CD4-positive, alpha-beta T cell treated with Interleukin-4 for 4 hours (primary cell): ENCODE data around the gene FOXL3.

Experiments used
- DNase-seq: peaks from one replicate; pipeline ENCODE4 v3.0.0-alpha.2; 2020

Gene FOXL3

DNA sequence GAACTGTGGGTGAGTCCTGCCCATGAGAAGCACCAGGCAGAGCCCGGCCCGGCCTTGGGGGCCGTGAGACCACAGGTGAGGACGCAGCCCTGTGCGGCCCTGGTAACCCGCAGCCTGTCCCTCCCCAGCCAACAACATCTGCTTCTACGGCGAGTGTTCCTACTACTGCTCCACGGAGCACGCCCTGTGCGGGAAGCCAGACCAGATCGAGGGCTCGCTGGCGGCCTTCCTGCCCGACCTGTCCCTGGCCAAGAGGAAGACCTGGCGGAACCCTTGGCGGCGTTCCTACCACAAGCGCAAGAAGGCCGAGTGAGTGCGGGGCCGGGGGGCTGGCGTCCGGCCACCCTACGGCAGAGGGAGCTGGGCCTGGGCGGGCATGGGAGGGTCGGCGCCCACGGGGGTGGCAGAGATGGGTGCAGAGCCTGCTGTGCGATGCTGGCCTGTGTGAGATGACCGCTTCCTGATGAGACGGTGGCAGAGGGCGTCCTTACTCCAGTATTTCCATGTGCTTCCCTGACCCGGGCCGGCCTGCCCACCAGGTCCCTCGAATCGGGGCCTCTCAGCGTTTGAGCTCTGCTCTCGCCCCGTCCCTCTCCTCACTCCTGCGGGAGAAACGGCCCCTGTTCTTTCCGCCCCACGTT lies 34.1 kb upstream of the FOXL3 start:
- DNase-seq = no peak

DNA sequence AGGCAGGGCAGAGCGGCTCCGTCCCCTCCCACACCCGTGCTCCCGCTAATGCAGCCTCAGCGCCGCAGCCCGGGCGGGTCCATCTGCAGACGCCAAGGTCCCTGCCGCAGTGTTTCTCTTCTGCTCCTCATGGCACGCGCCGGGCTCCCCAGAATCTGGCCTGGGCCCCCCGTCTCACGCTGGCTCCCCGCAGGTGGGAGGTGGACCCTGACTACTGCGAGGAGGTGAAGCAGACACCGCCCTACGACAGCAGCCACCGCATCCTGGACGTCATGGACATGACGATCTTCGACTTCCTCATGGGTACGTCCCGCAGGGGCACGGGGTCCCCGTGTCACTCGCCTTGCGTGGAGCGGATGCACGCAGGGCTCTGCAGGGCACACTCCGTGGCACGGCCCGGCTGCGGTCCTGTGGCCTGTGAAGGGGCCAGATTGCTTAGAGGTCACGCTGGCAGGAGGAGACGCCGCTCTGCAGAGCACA lies 33.5 kb upstream of the FOXL3 start:
- no peak for DNase-seq

DNA sequence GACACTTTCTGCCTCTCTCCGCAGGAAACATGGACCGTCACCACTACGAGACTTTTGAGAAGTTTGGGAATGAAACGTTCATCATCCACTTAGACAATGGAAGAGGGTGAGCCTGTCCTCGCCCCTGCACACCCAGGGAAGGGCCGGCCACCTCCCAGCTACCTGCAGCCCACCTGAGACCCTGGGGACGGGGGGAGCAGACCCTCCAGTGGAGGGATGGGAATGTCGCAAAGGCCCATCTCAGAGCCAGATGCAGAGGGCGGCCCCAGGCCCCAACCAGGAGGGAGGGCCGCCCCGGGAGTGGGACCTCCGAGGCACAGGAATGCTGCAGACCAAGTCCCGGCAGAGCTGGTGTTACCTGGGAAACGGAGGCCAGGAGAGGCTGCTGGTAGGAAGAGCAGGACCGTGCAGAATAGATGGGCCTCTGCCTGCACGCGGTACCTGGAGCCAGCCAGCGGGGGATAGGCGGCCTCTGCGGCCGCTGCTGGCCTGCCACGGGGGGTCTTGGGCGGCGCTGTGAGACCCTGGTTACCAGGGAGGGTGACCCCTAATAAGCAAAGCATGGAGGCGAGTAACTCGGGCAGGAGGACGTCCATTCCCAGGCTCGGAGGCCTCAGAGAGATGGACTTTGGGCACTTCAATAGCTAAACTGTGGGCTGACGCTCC lies 32.9 kb upstream of the FOXL3 start:
- DNase-seq = no peak

DNA sequence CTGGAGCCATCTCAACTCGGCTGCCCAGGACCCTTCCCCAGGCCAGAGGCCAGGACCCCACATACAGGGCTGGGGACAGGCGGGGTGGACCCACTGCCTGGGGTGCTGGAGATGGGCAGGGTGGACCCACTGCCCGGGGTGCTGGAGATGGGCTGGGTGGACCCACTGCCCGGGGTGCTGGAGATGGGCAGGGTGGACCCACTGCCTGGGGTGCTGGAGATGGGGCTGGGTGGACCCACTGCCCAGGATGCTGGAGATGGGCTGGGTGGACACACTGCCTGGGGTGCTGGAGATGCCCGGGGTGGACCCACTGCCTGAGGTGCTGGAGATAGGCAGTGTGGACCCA lies 32.4 kb upstream of the FOXL3 start:
- DNase-seq = no peak

DNA sequence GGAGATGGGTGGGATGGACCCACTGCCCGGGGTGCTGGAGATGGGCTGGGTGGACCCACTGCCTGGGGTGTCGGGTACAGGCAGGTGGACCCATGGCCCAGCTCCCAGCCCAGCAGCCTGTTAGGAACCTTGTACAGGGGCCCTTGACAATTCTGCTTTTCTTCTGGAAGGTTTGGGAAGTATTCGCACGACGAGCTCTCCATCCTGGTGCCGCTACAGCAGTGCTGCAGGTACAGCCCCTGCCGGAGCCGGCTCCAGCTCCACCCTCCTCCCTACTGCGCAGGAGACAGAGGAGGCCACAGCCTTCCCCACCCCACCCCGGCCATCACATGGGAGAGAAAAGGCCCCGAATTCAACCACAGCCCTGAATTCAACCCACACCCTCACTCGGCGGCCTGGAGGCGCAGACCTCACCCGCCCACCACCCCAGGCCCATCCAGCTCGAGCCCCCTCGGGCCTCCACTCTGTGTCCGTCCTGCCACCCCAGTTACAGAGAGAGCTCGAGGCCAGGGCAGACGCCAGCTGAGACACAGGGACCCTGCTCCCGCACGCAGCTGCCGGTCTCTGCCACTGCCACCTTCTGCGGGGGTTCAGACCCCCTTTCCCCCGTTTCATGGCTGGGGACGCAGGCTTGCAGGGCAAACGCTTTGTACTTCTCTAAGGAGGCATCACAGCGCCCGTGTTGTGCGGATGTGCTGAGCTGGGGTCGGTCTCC lies 31.3 kb upstream of the FOXL3 start:
- no peak for DNase-seq

DNA sequence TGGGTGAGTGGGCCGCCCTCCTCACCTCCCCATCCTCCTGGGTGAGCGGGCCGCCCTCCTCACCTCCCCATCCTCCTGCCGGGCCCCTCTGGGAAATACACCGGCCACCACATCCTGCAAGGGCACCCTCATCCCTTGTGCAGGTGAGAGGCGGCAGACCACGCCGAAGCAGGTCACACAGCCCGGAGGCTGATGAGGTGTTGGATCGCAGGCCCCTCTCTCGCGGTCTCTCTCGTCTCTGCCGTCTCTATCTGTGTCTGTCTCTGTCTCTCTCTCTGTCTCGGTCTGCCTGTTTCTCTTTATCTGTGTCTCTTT lies 30.8 kb upstream of the FOXL3 start:
- DNase-seq = no peak

DNA sequence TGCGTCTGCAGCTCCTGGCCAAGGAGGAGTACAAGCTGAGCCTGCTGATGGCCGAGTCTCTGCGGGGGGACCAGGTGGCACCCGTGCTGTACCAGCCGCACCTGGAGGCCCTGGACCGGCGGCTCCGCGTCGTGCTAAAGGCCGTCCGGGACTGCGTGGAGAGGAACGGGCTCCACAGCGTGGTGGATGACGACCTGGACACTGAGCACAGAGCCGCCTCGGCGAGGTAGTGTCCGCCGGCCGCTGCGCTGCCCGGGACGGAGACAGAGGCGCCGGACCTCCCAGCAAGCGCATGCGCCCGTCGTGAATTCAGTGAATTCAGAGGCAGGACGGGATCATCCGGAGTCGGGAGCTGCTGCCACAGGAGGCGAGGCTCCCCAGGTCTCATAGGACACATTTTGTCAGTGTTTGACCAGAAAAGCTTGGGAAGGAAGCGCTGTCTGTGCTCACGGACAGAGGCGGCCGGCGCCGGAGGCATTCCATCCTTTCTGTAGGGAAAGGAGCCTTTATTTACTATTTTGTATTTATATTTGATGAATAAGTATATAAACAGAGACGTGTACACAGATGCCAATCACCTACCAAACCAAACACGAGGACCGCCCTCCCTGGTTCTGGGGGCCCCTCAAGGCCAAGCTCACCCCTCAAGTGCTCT lies 30.1 kb upstream of the FOXL3 start:
- DNase-seq = no peak

DNA sequence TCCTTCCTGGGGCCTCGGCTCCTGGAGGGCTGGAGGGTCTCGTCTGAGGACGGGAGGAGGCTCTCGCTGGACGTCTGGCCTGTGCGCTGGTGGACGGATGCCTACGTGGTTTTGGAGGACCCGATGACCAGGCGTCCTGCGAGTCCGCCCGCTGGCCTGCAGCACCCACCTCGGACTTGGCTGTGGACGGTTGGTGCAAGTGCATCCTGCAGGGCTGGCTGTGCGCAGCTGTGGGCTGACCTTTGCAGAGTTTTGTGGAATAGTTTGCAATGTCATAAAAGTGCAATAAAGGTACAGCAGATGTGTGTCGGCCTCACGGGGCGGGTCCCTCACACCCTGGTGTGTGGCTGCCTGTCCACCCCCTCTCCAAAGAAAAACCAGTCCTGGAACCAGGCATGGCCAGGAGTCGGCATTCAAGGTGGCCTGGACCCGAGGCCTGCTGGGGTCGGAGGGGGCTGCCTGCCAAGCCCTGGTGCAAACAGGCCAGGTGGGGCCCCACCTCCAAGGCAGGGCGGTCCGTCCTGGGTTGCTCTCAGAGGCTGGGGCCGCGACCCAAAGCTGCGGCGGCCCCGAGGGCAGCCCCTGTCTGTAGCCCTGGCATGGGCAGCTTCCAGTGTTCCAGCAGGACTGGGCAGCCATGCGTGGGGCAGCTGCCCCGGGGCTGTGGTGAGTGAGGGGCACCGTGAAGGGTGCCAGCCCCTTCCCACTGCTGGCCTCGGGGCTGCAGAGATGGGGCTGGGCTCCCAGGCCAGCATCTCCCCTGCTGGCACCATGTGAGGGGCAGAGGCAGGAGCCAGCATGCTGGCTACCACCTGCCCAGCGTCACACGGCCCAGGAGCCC lies 29.3 kb upstream of the FOXL3 start:
- DNase-seq = no peak

DNA sequence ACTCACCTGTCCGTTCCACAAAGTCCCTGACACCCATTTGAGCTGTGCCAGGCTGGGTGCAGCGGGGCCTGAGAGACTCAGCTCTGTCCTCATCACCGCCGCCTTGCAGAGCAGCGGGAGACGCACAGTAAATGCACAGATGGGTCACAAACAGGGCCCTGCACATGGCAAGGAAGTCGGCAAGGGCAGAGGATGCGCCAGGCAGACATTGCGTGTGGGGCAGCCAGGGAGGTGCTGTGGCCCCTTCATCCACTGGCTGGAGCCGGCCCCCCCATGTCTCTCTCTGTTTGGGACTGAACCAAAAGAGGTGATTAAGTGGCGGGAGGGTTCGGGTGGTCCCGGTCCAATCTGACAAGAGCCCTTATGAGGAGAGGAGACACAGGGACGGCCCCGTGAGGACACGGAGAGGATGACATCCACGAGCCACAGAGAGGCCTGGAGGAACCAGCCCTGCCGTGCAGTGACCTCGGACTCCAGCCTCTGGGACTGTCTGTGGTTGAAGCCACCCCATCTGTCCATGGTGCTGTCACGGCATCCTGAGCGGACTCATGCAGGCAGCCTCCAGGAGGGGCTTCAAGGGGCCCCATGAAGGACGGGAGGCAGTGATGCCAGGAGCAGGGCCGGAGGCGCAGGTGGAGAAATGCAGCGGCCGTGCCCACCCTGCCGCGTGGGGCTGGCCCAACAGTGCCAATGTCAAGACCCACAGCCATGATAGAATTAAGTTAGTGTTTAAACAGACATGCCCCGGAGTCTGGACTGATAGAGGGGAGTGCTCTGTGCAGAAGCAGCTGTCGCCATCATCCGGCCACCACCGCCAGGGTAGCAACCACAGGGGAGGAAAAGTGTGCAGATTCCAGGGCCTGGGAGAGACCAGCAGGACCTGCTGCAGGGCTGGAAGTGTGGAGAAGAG lies 28.4 kb upstream of the FOXL3 start:
- no peak for DNase-seq

DNA sequence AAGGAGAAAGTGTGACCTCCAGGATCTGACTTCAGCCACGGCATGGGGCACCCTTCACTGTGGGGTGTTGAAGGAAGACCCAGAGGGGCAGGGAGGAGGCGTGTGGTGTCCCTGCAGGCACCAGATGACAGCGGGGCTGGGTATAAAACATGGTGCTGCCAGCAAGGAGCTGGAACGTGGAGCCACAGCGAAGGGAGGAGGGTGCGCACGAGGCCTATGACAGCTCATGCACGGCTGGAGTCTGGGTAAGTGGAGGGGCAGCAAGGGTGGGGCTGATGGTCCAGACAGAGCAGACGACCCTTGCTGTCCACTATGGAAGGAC lies 27.8 kb upstream of the FOXL3 start:
- no peak for DNase-seq

DNA sequence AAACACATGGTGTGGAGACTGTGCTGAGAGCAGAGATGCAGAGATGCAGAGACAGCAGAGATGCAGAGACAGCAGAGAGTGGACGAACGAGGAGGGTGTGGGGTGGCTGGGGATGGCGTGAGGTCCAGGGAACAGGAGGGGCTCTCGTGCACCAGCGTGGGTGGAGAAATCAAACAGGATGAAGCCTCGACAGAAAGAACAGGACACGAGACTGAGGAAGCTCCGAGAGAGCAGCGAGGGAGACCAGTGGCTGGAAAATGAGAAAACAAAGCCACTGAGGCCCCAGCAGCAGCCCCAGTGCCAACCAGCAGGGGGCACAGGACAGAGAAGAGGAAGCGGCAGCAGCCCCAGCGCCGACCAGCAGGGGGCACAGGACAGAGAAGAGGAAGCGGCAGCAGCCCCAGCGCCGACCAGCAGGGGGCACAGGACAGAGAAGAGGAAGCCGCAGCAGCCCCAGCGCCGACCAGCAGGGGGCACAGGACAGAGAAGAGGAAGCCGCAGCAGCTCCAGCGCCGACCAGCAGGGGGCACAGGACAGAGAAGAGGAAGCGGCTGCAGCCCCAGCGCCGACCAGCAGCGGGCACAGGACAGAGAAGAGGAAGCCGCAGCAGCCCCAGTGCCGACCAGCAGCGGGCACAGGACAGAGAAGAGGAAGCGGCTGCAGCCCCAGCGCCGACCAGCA lies 27.2 kb upstream of the FOXL3 start:
- DNase-seq = peak; percentile 23

DNA sequence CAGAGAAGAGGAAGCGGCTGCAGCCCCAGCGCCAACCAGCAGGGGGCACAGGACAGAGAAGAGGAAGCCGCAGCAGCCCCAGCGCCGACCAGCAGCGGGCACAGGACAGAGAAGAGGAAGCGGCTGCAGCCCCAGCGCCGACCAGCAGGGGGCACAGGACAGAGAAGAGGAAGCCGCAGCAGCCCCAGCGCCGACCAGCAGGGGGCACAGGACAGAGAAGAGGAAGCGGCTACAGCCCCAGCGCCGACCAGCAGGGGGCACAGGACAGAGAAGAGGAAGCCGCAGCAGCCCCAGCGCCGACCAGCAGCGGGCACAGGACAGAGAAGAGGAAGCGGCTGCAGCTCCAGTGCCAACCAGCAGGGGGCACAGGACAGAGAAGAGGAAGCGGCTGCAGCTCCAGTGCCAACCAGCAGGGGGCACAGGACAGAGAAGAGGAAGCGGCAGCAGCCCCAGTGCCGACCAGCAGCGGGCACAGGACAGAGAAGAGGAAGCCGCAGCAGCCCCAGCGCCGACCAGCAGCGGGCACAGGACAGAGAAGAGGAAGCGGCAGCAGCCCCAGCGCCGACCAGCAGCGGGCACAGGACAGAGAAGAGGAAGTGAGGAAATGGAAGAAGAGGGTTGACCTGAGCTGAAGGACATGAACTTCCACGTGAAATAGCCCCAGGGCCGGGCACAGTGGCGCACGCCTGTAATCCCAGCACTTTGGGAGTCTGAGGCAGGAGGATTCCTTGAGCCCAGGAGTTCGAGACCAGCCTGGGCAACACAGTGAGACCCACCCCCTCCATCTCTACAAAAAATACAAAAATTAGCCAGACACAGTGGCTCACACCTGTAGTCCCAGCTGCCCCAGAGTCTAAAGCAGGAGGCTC lies 26.3 kb upstream of the FOXL3 start:
- peak; percentile 46 for DNase-seq

DNA sequence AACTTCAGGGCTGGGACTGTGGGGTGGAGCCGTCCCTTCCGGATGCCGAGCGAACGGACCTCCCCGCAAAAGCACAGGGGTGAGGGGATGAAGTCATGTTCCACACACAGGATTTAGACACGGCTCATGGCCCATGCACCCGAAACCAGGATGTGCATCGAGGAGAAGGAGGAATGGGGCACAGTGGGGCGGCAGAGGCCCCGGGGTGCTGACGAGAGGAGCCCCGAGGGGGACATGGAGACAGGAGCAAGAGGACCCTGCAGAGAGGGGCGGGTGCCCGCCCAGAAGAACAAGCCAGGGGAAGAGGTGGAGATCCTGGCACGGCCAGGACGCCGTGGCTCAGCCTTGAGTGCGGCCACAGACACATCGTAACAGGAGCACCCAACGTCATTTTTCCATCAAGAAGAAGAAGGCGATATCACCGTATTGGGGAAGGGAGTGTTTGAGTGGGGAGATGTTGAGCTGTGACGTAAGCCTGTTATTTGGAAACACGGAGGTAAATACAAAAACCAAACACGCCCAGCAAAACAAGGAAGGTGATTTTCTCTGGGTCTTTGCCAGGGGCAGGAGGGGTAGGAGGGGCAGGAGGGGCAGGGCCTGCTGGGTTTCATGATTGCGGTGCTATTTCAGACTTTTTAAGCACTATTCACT lies 25.3 kb upstream of the FOXL3 start:
- no peak for DNase-seq

DNA sequence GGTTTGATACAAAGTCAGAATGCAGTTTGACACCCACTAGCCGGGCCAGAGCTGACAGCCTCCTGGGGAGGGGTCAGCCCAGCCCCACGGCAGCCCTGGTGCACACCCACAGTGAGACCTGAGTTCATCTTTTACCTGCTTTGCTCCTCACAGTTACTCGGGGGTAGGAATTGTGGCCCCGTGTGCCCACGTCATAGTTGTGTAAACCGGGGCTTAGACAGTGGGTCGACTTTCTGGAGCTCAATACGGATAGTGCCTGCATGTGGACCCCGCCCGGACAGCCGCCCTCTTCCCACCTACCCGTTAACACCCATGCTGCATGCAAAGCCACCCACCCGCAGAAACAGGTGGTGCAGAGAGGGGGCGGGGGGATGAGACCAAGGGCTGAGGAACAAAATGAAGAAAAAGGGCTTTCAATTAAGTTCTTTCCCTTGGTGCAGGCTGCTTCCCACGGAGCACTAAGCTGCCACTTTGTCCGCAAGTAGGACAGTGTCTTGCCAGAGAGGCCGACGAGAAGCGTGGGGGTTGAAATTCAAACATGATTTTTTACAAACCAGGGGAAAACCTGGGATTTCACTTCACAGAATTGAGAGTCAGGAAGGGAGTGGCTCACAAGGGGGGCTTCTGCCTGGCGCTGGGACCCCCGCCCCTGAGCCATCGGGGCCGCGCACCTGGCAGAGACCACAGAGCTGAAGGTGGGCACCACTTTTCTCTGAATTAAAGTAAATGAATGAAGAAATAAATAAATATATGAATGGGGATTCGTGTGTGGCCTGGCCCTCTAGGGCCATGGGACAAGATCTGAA lies 24.6 kb upstream of the FOXL3 start:
- no peak for DNase-seq

DNA sequence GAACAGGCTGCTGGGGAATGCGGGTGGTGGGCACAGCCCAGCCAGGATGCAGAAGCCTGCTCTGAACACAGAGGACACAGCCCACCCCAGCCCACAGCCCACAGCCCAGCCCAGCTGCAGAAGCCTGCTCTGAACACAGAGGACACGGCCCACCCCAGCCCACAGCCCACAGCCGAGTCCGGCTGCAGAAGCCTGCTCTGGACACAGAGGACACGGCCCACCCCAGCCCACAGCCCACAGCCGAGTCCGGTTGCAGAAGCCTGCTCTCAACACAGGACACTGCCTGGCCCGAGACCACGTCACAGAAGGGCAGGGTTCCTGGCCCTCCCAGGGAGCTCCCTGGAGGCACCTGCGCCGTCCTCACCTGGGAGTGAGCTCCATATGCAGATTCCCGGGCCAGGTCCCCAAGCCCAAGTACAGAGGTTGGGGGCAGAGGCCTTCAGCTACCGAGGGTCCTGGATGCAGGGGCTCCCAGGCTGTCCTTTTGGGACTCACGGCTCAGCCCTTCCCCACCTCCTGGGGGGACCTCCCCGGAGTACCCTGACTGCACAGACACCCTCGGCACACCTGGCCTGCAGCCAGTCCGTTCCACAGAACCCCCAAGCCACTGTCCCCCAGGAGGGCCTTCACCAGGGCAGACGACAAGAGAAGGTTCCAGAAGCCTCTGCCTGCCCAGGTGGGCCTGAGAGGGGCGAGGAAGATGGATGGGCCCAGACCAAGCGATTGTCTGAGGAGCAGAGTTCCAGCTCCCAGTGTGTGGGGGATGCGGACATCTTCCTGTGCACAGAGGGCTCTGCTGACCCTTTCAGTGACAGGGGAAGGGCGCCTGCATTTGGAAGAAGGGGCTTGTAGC lies 23.7 kb upstream of the FOXL3 start:
- DNase-seq = no peak

DNA sequence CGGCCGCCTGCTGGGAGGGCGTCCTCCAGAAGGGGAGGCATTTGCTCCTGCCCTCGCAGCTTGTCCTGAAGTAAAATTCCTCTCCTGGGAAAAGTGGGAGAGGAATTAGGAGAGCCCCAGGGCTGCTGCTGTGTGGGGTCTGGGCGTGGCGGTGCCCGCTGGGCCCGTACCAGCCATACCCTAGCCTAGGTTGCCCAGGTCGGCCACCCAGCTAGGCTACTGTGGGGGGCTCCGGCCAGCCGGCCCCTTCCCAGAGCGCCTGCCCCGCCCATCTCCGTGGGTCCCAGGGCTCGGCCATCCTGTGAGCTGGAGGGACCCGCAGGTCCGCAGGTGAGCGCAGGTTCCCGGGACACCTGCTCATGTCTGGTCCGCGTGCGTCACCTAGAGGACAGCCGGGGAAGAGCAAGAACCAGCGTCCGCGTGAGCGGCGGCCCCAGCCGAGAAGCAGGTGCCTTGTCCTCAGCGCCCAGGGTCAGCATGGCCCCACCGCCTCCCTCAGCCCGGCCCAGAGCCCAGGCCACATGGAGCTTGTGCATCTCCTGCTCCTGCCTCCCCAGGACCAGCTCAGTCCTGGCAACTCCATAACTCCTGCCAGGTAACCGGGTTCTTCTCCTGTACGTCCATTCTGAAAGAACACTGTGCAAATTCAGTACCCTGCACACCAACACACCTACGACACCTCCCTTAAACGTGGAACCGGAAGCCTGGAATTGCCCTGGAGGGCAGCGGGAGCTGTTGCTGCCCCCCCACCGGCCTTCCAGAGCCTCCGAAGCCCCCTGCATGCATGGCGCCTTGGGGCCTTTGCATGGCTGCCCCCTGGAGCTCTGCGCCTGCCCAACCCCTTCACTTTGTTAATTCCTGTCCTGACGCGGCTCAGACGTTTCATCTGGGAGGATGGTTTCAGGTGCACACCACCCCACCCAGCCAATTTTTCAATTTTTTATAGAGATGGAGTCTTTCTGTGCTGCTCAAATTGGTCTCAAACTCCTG lies 22.8 kb upstream of the FOXL3 start:
- no peak for DNase-seq

DNA sequence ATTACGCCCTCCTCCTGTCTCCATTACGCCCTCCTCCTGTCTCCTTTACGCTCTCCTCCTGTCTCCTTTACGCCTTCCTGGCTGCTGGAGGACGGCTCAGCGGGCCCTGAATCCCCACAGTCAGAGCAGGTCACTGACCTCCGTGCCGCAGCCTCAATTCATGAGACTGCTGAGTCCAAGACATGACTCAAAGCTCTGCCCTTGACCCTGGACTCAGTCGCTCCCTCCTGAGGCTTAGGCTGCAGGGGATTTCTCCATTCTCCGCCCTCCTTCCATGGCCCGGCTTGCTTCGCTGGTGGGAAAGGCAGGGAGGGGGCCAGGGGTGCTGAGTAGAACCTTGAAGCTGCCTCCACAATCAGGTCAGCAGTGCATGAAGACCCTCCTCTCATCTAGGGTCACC lies 21.0 kb upstream of the FOXL3 start:
- DNase-seq = no peak
